HepG2 (cell line): ENCODE measurements around the gene FNDC4. TPM values are rescaled to one million over a fixed set of nuclear protein-coding genes. Genes with fewer than 3 reads are reported as not detected.

Source experiments
- ARNT ChIP-seq: fragments of 450-650 bp; IDR thresholded peaks from 2 replicates; pipeline ENCODE4 v1.6.1; 2017
- ATF3 ChIP-seq: sonication (generic); formaldehyde crosslinking; IDR thresholded peaks from 2 replicates; pipeline ENCODE4 v1.4.0; 2020; ENCODE audit warnings: missing genetic modification reagents
- BCL6 ChIP-seq: IDR thresholded peaks from 2 replicates; pipeline ENCODE4 v1.6.1; 2016; ENCODE audit warnings: missing genetic modification reagents, missing compliant biosample characterization
- BHLHE40 ChIP-seq: IDR thresholded peaks from 2 replicates; pipeline ENCODE4 v1.6.1; 2011; ENCODE audit warnings: low read length, improper control_type of control experiment
- FOXK2 ChIP-seq: fragments of 450-650 bp; IDR thresholded peaks from 2 replicates; pipeline ENCODE4 v1.6.1; 2016
- NCOA1 ChIP-seq: sonication (generic); formaldehyde crosslinking; IDR thresholded peaks from 2 replicates; pipeline ENCODE4 v1.9.0; 2021; ENCODE audit warnings: missing genetic modification reagents
- PAF1 ChIP-seq: IDR thresholded peaks from 2 replicates; pipeline ENCODE4 v1.6.1; 2016; ENCODE audit warnings: missing genetic modification reagents, missing compliant biosample characterization
- PAX8 ChIP-seq: sonication (generic); formaldehyde crosslinking; IDR thresholded peaks from 2 replicates; pipeline ENCODE4 v1.8.0; 2022; ENCODE audit warnings: mild to moderate bottlenecking, missing genetic modification reagents, borderline replicate concordance
- PPARG ChIP-seq: conservative IDR thresholded peaks from 2 replicates; pipeline ENCODE4 v1.6.1; 2016; ENCODE audit warnings: missing biosample characterization, missing genetic modification reagents
- RCOR2 ChIP-seq: IDR thresholded peaks from 2 replicates; pipeline ENCODE4 v1.6.1; 2016; ENCODE audit warnings: missing biosample characterization, missing genetic modification reagents
- SP5 ChIP-seq: IDR thresholded peaks from 2 replicates; pipeline ENCODE4 v1.6.1; 2016; ENCODE audit warnings: low read depth, borderline replicate concordance
- TGIF2 ChIP-seq: IDR thresholded peaks from 2 replicates; pipeline ENCODE4 v1.6.1; 2016; ENCODE audit warnings: control low read depth, missing compliant biosample characterization
- THAP8 ChIP-seq: sonication (generic); formaldehyde crosslinking; IDR thresholded peaks from 2 replicates; pipeline ENCODE4 v1.5.1; 2020; ENCODE audit warnings: missing genetic modification reagents, mild to moderate bottlenecking, borderline replicate concordance
- ZNF136 ChIP-seq: sonication (generic); formaldehyde crosslinking; IDR thresholded peaks from 2 replicates; pipeline ENCODE4 v1.8.1; 2022; ENCODE audit warnings: low read depth, mild to moderate bottlenecking, moderate library complexity, missing genetic modification reagents
- ZNF207 ChIP-seq: fragments of 450-650 bp; IDR thresholded peaks from 2 replicates; pipeline ENCODE4 v1.6.1; 2016; ENCODE audit warnings: antibody characterized with exemption, borderline replicate concordance
- ZNF333 ChIP-seq: sonication (generic); formaldehyde crosslinking; IDR thresholded peaks from 2 replicates; pipeline ENCODE4 v1.4.0; 2020; ENCODE audit warnings: mild to moderate bottlenecking, missing genetic modification reagents, borderline replicate concordance
- ZNF367 ChIP-seq: sonication (generic); formaldehyde crosslinking; IDR thresholded peaks from 2 replicates; pipeline ENCODE4 v1.4.0; 2020; ENCODE audit warnings: missing genetic modification reagents, borderline replicate concordance
- ZNF510 ChIP-seq: sonication (generic); formaldehyde crosslinking; IDR thresholded peaks from 2 replicates; pipeline ENCODE4 v1.4.0; 2020; ENCODE audit warnings: low read depth, mild to moderate bottlenecking, missing genetic modification reagents
- ZNF562 ChIP-seq: sonication (generic); formaldehyde crosslinking; IDR thresholded peaks from 2 replicates; pipeline ENCODE4 v1.8.0; 2022; ENCODE audit warnings: missing genetic modification reagents, borderline replicate concordance
- ZNF619 ChIP-seq: sonication (generic); formaldehyde crosslinking; IDR thresholded peaks from 2 replicates; pipeline ENCODE4 v1.4.0; 2020; ENCODE audit warnings: mild to moderate bottlenecking, missing genetic modification reagents
- ZNF652 ChIP-seq: IDR thresholded peaks from 2 replicates; pipeline ENCODE4 v1.6.1; 2016; ENCODE audit warnings: low read depth, borderline replicate concordance
- ZNF883 ChIP-seq: sonication (generic); formaldehyde crosslinking; IDR thresholded peaks from 2 replicates; pipeline ENCODE4 v1.5.1; 2020; ENCODE audit warnings: mild to moderate bottlenecking, missing genetic modification reagents; ENCODE audit errors: not compliant biosample characterization
- ZSCAN31 ChIP-seq: sonication (generic); formaldehyde crosslinking; IDR thresholded peaks from 2 replicates; pipeline ENCODE4 v1.5.0; 2020; ENCODE audit warnings: low read depth, mild to moderate bottlenecking, missing genetic modification reagents
- polyA plus RNA-seq, 8 experiments: library from polyadenylated mRNA; depleted of rRNA in 3 of 8; stranded (reverse) in 7 of 8; unstranded in 1 of 8; fragments of >200 nt; fragmentation: Illumina TruSeq in 4 of 8; extraction: Trizol in 4 of 8; gene quantifications; 2 replicates each; pipeline versions ENCODE4 v1.2.1 to v1.2.3, GENCODE V29; 2011 to 2016; ENCODE audit warnings: low read depth in 4 of 8, missing spikeins in 1 of 8, mixed read lengths in 1 of 8; ENCODE audit not compliant: insufficient read depth in 1 of 8
- total RNA-seq, 5 experiments: library from RNA; depleted of rRNA; stranded (reverse); fragments of >200 nt; fragmentation: Illumina TruSeq; extraction: Trizol; gene quantifications; 2 replicates each; pipeline ENCODE4 v1.2.3, GENCODE V29; 2016; ENCODE audit warnings: low read depth in 1 of 5
- TF ChIP-seq, protein P1 (sequence below): sonication (generic); formaldehyde crosslinking; IDR thresholded peaks from 2 replicates; pipeline ENCODE4 v1.8.1; 2023; ENCODE audit warnings: mild to moderate bottlenecking, missing genetic modification reagents, borderline replicate concordance
- TF ChIP-seq, protein P2 (sequence below): sonication (generic); formaldehyde crosslinking; conservative IDR thresholded peaks from 2 replicates; pipeline ENCODE4 v1.4.0; 2020; ENCODE audit warnings: missing genetic modification reagents
- TF ChIP-seq, protein P3 (sequence below), 2 experiments: IDR thresholded peaks; 2 replicates each; pipeline ENCODE4 v1.6.1; 2011 to 2012; ENCODE audit warnings: low read length in 2 of 2, borderline replicate concordance in 1 of 2, low read depth in 1 of 2, mild to moderate bottlenecking in 1 of 2, moderate library complexity in 1 of 2

Gene FNDC4
- total and polyA plus RNA-seq, 2 of the 13 experiments (the other 11 are each of a cell fraction or from before 2014, with no cell fraction given) = 9.0 to 17.4 TPM

DNA sequence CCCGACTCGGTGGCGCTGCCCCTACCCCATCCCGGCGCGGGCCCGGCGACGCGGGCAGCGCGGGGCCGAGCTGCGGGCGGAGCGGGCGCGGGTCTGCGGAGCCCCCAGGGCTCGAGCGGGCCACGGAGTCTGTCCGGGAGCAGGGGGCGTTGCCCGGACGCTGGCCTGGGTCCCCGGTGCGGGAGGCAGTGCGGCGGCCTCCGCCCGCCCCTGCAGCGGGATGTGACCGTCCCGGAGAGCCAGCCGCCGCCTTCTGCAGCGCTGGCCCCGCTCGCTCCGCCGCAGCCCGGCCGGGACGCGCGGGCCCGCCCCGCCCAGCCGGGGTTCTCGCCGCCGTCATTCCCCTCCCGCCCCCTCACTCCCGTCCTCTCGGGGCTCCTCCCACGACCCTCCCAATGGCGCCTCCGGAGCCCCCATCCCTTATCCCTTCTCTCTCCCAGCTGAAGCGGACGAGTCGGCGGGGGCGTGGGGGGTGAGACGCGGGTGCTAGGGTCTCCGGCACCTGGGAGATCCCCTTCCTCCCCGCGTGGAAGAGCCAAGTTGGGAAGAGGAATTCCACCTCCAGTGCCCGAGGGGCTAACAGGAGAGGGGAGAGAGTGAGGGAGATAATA is at the start of gene FNDC4 (continued):
- TF ChIP-seq ZNF367 (CRISPR knock-in tag) (no peak; the same call in 1 of the 2 replicates), SP5 (CRISPR knock-in tag) (no peak), RCOR2 (no peak), NCOA1 (CRISPR knock-in tag) (no peak), ZNF619 (CRISPR knock-in tag) (no peak), FOXK2 (no peak), TGIF2 (0 out of 2 replicates have a peak, but pooled peaks have one; percentile 59), PAX8 (CRISPR knock-in tag) (no peak), ZNF333 (CRISPR knock-in tag) (no peak), ZNF136 (no peak), PAF1 (no peak), BCL6 (CRISPR knock-in tag) (no peak), THAP8 (CRISPR knock-in tag) (no peak), ZSCAN31 (CRISPR knock-in tag) (peak; percentile 43; the same call in 1 of the 2 replicates), ARNT (no peak), ZNF207 (no peak), ZNF883 (CRISPR knock-in tag) (no peak), BHLHE40 (no peak), ATF3 (CRISPR knock-in tag) (no peak), PPARG (CRISPR knock-in tag) (0 out of 2 replicates have a peak, but pooled peaks have one; percentile 8), ZNF510 (CRISPR knock-in tag) (no peak), ZNF652 (no peak), ZNF562 (CRISPR knock-in tag) (no peak)
- TF ChIP-seq, protein P1, sequence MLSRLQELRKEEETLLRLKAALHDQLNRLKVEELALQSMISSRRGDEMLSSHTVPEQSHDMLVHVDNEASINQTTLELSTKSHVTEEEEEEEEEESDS (CRISPR knock-in tag) = no peak
- TF ChIP-seq, protein P2, sequence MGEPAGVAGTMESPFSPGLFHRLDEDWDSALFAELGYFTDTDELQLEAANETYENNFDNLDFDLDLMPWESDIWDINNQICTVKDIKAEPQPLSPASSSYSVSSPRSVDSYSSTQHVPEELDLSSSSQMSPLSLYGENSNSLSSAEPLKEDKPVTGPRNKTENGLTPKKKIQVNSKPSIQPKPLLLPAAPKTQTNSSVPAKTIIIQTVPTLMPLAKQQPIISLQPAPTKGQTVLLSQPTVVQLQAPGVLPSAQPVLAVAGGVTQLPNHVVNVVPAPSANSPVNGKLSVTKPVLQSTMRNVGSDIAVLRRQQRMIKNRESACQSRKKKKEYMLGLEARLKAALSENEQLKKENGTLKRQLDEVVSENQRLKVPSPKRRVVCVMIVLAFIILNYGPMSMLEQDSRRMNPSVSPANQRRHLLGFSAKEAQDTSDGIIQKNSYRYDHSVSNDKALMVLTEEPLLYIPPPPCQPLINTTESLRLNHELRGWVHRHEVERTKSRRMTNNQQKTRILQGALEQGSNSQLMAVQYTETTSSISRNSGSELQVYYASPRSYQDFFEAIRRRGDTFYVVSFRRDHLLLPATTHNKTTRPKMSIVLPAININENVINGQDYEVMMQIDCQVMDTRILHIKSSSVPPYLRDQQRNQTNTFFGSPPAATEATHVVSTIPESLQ (CRISPR knock-in tag) = no peak
- TF ChIP-seq, protein P3, sequence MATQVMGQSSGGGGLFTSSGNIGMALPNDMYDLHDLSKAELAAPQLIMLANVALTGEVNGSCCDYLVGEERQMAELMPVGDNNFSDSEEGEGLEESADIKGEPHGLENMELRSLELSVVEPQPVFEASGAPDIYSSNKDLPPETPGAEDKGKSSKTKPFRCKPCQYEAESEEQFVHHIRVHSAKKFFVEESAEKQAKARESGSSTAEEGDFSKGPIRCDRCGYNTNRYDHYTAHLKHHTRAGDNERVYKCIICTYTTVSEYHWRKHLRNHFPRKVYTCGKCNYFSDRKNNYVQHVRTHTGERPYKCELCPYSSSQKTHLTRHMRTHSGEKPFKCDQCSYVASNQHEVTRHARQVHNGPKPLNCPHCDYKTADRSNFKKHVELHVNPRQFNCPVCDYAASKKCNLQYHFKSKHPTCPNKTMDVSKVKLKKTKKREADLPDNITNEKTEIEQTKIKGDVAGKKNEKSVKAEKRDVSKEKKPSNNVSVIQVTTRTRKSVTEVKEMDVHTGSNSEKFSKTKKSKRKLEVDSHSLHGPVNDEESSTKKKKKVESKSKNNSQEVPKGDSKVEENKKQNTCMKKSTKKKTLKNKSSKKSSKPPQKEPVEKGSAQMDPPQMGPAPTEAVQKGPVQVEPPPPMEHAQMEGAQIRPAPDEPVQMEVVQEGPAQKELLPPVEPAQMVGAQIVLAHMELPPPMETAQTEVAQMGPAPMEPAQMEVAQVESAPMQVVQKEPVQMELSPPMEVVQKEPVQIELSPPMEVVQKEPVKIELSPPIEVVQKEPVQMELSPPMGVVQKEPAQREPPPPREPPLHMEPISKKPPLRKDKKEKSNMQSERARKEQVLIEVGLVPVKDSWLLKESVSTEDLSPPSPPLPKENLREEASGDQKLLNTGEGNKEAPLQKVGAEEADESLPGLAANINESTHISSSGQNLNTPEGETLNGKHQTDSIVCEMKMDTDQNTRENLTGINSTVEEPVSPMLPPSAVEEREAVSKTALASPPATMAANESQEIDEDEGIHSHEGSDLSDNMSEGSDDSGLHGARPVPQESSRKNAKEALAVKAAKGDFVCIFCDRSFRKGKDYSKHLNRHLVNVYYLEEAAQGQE (IDR thresholded peaks at IDR 0.05; ENCODE audit: borderline replicate concordance in 1 of 2, low read depth in 1 of 2, low read length in 2 of 2) = no peak
